ENCODE results near the gene ZNF76.

DNA sequence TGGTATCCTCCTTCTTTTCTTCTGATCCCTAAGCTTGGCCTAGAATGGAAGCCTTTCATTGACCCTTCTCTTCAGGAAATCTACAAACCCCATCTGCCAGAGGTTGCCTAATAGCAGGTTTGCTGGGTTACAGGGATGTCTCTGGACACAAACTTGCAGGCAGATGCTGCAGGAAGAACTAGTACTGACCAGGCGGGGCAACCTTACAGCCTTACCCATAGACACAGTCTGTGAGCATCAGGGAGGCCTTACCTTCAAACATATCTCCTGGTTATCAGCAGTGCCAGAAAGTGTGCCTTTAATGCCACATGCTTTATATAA, 43.2 kb upstream of the ZNF76 start:
- TF ChIP-seq, protein P1, sequence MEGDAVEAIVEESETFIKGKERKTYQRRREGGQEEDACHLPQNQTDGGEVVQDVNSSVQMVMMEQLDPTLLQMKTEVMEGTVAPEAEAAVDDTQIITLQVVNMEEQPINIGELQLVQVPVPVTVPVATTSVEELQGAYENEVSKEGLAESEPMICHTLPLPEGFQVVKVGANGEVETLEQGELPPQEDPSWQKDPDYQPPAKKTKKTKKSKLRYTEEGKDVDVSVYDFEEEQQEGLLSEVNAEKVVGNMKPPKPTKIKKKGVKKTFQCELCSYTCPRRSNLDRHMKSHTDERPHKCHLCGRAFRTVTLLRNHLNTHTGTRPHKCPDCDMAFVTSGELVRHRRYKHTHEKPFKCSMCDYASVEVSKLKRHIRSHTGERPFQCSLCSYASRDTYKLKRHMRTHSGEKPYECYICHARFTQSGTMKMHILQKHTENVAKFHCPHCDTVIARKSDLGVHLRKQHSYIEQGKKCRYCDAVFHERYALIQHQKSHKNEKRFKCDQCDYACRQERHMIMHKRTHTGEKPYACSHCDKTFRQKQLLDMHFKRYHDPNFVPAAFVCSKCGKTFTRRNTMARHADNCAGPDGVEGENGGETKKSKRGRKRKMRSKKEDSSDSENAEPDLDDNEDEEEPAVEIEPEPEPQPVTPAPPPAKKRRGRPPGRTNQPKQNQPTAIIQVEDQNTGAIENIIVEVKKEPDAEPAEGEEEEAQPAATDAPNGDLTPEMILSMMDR (IDR thresholded peaks at IDR 0.05; ENCODE audit: poor library complexity, severe bottlenecking) = no peak
- no peak for TF ChIP-seq POLR2AphosphoS5 (IDR thresholded peaks at IDR 0.05)
- TF ChIP-seq REST (IDR thresholded peaks at IDR 0.05; ENCODE audit: borderline replicate concordance) = no peak
- no peak for TF ChIP-seq EP300 (conservative IDR thresholded peaks at IDR 0.05; ENCODE audit: poor library complexity, severe bottlenecking)
- no peak for TF ChIP-seq RAD21 (conservative IDR thresholded peaks at IDR 0.05)
- TF ChIP-seq TAF1 (IDR thresholded peaks at IDR 0.05; ENCODE audit: low read depth) = no peak
- TF ChIP-seq EZH2 (IDR thresholded peaks at IDR 0.05; ENCODE audit: borderline replicate concordance, insufficient read depth, low read length, poor library complexity, severe bottlenecking) = no peak
- TF ChIP-seq SMC3 (conservative IDR thresholded peaks at IDR 0.05; ENCODE audit: poor library complexity) = no peak
